ENCODE results near the gene CD84.
"Not testable (repeated sequence)": the region's sequence is repeated elsewhere in the genome, so short reads cannot be mapped to it uniquely, and the experiment has no call there.

The CD84 gene

DNA sequence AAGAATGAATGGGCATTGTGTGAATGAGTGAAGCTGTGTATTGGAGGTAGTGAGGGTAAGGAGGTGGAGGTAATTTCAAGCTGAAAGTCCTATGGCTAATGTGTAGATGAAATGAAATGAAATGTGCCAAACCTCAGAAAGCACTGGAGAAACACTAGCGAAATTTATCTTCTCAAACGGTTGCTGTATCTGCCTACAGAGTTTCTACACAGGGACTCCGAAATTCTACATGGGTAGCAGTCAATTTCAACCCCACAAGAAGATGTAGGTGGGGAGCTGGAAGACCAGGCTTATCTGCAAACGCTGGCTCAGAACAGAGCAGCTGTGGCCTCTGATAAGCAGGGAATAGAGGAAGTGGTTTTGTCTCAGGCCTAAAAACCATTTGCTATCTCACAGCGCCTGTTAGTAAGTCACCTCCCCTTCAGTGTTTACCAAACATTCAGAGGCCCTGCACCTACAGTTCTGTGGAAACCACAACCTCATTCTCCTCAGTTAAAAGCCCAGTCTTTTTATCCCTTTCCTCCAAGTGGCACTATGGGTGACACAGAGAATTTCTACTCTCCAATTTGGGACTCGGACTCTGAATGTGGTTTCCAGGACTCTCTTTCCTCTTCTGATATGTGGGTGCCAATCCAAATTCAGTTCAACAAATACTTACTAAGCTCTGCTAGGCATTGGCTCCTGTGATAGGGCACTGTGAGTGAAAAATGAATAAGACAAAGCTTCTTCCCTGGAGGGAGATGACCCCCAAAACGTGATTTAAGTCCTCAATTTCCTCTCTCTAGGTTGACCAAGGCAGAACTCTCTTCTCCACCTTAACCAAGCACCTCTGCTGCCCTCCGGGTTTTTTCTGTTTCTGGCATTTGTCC lies 39.1 kb downstream of the CD84 start:
- DNase-seq: no peak

- no peak for DNase-seq
Observed at GRCh38 chr1:160539684-160539989, 39.7 kb downstream of the CD84 start.

DNA sequence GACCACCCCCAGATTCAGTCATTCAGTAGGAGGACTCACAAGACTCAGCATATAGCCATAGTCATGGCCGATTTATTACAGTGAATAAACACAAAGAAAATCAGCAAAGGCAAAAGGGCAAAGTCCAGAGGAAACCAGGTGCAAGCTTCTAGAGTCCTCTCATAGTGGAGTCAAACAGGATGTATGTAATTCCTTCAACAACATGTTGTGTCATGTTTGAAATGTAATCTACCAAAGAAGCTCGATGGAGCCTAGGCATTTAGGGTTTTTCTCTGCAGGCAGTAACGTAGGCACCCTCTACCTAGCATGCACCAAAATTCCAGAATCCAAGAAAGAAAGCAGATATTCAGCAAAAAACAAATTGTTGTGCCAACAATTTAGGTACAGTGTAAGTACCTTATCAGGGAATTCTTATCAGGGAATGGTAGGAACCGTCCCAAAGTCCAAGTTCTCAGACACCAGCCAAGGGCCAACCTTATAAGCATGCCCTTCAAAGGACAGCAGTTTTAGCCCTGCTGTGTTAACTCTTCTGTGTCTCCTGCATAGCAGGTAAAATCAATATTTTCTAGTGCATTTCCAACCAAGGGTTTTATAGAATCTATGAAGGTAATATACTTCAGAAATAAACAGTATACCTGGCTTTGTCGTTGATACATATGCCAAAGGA lies 40.2 kb downstream of the CD84 start:
- DNase-seq: no peak

DNA sequence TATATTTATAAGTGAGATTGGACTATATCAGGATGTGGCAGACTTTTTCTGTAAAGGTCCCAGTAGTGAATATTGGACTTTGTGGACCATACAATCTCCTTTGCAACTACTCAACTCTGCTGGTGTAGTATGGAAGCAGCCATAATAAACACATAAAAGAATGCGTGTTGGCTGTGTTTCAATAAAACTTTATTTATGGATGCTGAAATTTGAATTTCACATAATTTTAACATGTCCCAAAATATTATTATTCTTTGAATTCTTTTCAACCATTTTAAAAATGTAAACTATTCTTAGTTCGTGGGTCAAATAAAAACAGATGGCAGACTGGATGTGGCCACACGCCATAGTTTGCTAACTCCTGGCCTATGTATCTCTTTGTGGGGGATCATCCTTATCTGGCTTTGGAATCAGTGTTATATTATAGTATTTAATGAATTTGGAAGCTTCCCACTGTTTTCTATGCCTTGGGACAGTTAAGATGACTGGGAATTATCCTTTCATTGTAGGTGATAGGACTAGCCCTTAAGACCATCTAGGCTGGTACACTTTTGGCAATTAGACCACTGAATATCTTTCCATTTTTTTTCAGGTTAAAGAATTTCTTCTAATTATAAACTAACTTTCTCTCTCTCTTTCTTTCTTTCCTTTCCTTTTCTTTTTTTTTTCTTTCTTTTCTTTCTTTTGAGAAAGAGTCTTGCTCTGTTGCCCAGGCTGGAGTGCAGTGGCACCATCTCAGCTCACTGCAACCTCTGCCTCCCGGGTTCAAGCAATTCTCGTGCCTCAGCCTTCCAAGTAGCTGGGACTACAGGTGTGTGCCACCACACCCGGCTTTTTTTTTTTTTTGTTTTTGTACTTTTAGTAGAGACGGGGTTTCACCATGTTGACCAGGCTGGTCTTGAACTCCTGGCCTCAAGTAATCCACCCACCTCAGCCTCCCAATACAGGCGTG lies 41.3 kb downstream of the CD84 start:
- DNase-seq: no peak

DNA sequence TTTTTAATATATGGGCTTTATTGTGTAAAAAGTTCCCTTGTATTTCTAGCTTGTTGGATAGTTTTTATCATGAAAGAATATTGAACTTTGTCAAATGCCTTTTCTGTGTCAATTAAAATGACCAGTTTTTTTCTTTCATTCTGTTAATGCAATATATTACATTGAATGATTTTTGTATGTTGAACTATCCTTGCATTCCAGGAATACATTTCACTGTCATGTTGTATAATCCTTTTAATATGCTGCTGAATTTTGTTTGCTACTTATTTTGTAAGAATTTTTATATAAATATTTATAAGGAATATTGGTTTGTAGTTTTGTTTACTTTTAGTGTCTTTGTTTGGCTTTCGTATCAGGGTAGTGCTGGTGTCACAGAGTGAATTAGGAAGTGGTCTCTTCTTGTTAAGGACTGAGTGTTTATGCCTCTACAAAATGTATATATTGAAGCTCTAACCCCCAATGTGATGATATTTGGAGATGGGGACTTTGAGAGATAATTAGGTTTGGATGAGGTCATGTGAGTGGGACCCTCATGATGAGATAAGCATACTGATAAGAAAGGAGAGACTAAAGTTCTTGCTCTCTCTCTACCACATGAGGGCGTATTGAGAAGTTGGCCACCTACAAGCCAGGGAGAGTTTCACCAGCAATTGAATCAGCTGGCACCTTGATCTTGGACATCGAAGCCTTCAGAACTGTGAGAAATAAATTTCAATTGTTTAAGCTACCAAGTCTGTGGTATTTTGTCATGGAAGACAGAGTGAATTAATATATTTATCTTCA lies 44.3 kb downstream of the CD84 start:
- DNase-seq: no peak

GRCh38 chr1:160532557-160532813 lies 46.8 kb downstream of the CD84 start:
- not testable (repeated sequence) for DNase-seq

GRCh38 chr1:160531809-160532556 lies 47.3 kb downstream of the CD84 start:
- not testable (repeated sequence) for DNase-seq

DNA sequence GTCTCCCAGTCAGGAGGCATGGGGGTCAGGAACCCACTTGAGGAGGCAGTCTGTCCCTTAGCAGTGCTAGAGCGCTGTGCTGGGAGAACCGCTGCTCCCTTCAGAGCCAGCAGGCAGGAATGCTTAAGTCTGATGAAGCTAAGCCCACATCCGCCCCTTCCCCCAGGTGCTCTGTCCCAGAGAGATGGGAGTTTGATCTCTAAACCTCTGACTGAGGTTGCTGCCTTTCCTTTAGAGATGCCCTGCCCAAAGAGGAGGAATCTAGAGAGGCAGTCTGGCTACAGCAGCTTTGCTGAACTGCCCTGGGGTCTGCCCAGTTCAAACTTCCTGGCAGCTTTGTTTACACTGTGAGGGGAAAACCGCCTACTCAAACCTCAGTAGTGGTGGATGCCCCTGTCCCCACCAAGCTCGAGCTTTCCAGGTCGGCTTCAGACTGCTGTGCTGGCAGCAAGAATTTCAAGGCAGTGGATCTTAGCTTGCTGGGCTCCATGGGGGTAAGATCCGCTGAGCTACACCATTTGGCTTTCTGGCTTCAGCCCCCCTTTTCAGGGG lies 49.8 kb downstream of the CD84 start:
- DNase-seq: not testable (repeated sequence)

DNA sequence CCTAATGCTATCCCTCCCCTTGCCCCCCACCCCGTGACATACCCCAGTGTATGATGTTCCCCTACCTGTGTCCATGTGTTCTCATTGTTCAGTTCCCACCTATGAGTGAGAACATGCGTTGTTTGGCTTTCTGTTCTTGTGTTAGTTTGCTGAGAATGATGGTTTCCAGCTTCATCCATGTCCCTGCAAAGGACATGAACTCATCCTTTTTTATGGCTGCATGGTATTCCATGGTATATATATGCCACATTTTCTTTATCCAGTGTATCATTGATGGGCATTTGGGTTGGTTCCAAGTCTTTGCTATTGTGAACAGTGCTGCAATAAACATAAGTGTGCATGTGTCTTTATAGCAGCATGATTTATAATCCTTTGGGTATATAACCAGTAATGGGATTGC lies 55.5 kb downstream of the CD84 start:
- DNase-seq: not testable (repeated sequence)

DNA sequence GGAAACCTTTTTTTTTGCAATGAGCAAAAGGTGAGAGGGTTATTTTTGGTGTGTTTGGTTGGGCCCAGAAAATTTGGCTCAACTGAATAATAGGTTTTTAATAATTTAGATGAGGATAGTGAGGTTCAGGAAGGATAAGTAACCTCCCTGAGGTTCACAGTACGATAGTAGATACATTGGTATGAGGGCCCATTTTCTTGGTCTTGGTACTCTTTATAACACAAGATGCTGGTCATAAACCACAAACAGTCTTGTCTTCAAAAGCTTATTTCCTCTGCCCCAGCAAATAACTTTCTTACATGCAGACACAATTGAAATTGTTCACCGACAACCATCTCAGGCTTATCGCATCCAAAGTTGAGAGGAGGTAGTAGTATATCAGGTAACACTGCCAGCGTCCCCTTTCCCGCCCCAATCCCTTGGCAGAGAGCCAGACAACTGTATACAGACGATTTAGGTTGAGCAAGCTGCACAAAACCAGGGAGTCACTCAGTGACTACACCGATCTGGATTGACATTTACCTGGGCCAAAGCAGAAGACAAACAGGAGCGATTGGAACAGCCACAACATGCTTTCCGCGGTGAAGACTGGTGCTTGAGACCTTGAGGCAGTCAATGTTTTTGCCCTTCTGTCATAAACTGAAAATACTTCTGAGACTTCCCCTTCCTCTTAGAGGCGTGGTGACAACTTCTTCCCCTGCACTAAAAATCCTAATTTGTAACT lies 56.5 kb downstream of the CD84 start, which contains the start of gene SLAMF6:
SLAMF6 (minus strand) TSS at position 634 of the 724 bp plus-strand sequence; CDS start at position 571, 63 bp downstream.
- DNase-seq: no peak

DNA sequence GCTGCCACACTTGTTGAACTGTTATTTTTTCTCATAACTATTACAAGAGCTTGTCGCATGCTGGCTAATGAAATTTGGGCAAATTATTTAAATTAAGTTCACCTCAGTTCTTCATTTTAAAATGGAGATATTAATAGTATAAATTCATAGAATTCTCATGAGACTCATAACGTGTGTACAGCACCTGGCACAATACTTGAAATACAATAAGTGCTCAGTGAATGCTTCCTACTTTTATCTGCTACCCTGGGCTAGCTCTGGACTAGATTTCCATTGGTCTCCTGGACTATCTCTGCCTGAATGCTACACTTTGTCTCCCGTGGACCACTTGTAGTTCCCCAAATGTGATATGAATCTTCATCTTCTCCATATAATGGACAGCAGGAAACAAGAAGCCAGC lies 57.2 kb downstream of the CD84 start:
- DNase-seq: no peak

DNA sequence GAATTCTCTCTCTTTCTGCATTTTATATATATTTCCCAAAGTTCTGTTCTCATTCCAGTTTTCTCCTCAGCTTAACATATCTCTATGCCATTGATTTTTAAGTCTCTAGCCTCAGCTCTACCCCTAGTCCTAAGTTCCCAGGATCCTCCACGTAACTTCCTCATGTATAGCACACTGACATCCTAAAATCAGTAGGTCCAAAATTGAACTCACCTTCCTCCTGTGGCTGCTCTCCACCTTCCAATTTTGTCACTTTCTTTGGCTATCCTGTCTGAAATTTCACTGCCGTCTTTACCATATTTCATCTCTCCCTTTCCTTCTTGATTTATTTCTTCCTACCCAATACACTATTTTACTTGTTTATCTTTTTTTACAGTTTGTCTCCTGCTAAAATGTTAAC lies 57.7 kb downstream of the CD84 start:
- DNase-seq: no peak

GRCh38 chr1:160520999-160521398 lies 58.3 kb downstream of the CD84 start:
- no peak for DNase-seq

GRCh38 chr1:160520582-160520981 lies 58.7 kb downstream of the CD84 start:
- DNase-seq: no peak

DNA sequence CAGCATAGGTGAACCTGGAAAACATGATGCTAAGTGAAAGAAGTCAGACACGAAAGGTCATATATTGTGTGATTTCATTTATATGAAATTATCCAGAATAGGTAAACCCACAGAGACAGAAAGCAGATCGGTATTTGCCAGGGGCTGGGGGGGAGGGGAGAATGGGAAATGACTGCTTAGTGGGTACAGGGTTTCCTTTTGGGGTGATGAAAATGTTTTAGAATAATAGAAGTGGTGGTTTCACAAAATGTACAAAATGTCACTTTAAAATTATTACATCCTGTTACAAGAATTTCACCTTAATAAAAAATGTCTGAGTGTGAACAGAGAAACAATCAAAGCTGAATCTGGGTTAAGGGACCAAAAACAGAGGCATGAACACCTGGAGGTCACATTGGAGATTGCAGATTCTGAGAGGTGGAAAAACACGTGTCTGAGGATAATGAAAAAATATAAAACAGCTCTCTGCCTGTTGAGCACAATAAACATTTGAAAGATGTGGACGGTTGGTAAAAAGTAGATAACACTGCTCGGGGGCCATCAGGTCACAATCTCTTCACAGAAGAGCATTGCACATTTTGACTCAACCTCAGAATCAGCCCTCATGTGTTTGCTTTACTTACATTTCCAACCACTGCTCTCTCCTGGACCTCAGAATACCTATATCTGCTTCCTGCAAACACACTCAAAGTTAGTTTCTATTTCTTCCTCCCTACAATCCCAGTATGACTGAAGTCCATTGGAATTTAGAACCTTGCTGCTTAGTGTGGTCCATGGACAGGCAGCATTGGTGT lies 59.5 kb downstream of the CD84 start:
- no peak for DNase-seq

GRCh38 chr1:160517519-160517918 lies 61.8 kb downstream of the CD84 start:
- DNase-seq: not testable (repeated sequence)

DNA sequence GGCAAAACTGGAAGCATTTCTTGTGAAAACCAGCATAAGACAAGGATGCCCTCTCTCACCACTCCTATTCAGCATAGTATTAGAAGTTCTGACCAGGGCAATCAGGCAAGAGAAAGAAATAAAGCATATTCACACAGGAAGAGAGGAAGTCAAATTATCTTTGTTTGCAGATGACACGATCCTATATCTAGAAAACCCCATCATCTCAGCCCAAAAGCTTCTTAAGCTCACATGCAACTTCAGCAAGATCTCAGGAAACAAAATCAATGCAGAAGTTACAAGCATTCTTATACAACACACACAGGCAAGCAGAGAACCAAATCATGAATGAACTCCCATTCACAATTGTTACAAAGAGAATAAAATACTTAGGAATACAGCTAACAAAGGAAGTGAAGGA lies 63.4 kb downstream of the CD84 start:
- DNase-seq: not testable (repeated sequence)

GRCh38 chr1:160504651-160505050 lies 74.6 kb downstream of the CD84 start:
- DNase-seq: no peak

- no peak for DNase-seq
Observed at GRCh38 chr1:160503087-160503486, 76.2 kb downstream of the CD84 start.

Data from NCI-H187 (cell line).